Measurements from ENCODE around the gene CHST12.

Gene CHST12

DNA sequence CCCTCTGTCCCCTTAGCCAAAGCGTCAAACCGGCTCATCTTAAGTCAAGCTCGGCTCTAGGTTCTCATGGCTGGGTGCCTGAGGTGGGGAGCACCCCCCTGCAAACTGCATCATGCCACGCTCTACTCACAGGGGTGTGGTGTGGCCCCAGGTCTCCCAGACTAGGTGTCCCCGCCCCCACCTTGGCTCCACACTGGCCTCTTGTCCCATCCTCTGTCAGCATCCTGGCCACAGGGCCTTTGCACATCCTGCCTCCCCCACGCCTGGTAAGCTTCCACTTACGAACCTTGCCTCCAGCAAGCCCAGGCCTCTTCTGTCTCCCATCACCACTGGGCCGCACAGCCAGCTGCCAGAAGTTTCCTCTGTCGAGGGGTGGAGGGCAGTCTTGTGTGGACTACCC is 93.0 kb downstream of the CHST12 start:
- TF ChIP-seq, protein P1, sequence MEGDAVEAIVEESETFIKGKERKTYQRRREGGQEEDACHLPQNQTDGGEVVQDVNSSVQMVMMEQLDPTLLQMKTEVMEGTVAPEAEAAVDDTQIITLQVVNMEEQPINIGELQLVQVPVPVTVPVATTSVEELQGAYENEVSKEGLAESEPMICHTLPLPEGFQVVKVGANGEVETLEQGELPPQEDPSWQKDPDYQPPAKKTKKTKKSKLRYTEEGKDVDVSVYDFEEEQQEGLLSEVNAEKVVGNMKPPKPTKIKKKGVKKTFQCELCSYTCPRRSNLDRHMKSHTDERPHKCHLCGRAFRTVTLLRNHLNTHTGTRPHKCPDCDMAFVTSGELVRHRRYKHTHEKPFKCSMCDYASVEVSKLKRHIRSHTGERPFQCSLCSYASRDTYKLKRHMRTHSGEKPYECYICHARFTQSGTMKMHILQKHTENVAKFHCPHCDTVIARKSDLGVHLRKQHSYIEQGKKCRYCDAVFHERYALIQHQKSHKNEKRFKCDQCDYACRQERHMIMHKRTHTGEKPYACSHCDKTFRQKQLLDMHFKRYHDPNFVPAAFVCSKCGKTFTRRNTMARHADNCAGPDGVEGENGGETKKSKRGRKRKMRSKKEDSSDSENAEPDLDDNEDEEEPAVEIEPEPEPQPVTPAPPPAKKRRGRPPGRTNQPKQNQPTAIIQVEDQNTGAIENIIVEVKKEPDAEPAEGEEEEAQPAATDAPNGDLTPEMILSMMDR (IDR thresholded peaks at IDR 0.05; ENCODE audit: insufficient read depth, low read depth, low read length, missing control alignments), result no peak
- H3K4me3 ChIP-seq (ENCODE audit: low read length), result no peak overlapping the region
- DNase-seq (ENCODE audit: low read depth), result no peak

DNA sequence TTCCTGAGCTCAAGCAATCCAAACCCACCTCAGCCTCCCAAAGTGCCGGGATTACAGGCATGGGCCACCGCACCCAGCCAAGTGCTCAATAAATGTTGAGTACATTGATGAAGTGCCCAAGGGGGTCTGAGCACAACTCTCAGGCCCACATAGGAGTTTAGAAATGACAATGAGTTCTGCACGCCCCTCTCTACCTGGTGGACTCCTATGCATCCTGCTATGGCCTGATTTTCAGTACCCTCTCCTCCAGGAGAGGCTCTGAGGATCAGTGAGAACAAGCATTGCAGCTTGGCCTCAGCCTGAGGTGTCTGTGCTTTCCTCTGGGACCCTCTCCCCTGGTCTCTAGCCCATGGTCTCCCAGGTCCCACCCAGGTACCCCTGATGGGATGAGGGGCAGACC is 93.7 kb downstream of the CHST12 start:
- DNase-seq (ENCODE audit: low read depth), result no peak
- TF ChIP-seq, protein P1 (IDR thresholded peaks at IDR 0.05; ENCODE audit: insufficient read depth, low read depth, low read length, missing control alignments), result no peak
- H3K4me3 ChIP-seq (ENCODE audit: low read length), result no peak overlapping the region

DNA sequence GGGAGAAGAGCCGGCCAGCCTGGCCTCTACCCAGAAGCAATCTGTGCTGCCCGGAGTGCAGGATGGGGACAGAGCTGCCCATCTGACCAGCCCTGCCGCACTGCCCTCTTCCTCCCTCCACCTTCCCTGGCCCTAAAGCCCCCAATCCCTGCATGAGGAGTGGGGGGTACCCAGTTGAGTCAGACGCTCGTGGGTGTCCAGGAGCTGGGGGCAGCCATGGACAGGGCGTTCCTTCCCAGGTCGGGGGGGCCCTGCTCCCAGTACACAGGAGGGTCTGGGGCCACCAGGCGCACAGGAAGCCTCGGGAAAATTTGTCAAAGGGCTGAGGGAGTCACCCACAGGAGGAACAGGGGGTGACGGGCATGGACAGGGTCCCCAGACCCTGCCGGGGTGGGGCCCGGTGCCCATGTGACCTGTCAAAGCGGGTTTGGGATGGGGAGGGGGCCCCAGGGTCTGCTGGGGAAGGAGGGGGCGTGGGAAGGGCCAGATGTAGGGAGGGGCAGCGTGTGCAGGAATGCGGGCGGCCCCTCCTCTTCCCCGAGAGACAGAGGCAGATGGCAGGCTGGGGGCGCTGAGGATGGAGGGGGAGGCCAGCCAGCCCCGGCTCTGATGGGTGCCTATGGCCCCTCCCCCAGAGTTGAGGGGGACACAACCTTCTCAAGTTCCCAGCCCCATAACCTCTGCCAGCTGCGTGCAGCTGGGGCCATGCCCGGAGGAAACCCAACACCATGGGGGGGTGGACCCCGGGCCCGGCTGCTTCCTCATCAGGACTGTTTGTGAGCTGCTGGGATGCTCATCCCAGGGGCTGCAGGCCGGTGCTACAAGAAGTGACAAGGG is 94.3 kb downstream of the CHST12 start:
- DNase-seq (ENCODE audit: low read depth), result no peak
- H3K4me3 ChIP-seq (ENCODE audit: low read length), result no peak overlapping the region
- TF ChIP-seq, protein P1 (IDR thresholded peaks at IDR 0.05; ENCODE audit: insufficient read depth, low read depth, low read length, missing control alignments), result no peak

Measured in epithelial cell of esophagus (primary cell).